ENCODE results near the gene NUBP1.

DNA sequence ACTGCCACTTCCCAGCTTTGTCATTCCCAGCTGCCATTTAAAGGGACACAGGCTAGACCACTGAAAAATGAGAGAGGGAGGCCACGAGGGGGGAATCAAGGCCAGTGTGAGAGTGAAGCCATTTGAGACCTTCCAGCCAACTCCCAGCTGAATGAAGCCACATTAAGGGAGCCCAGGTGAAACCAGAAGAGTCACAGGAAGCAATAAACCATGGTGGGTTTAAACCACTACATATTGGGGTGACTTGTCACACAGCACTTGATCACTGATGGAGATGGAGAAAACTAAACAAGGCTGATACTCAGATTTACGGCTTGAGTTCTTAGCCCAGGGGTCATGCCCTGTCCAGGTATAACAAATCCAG lies 2.8 kb upstream of the NUBP1 start:
- TF ChIP-seq, protein P1, sequence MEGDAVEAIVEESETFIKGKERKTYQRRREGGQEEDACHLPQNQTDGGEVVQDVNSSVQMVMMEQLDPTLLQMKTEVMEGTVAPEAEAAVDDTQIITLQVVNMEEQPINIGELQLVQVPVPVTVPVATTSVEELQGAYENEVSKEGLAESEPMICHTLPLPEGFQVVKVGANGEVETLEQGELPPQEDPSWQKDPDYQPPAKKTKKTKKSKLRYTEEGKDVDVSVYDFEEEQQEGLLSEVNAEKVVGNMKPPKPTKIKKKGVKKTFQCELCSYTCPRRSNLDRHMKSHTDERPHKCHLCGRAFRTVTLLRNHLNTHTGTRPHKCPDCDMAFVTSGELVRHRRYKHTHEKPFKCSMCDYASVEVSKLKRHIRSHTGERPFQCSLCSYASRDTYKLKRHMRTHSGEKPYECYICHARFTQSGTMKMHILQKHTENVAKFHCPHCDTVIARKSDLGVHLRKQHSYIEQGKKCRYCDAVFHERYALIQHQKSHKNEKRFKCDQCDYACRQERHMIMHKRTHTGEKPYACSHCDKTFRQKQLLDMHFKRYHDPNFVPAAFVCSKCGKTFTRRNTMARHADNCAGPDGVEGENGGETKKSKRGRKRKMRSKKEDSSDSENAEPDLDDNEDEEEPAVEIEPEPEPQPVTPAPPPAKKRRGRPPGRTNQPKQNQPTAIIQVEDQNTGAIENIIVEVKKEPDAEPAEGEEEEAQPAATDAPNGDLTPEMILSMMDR (IDR thresholded peaks at IDR 0.05) = no peak
- TF ChIP-seq POLR2A (IDR thresholded peaks at IDR 0.05) (no peak), EP300 (IDR thresholded peaks at IDR 0.05) (no peak)
